DOHH2 (cell line): ENCODE measurements around the gene PCDHA13.
A peak's percentile ranks its signal among the peaks of the same experiment; 100 is the strongest.
"Not testable (repeated sequence)": the region's sequence is repeated elsewhere in the genome, so short reads cannot be mapped to it uniquely, and the experiment has no call there.

ENCODE experiments used
- H3F3A ChIP-seq: fragments of 200-600 bp; sonication (generic), shearing (Covaris generic); 2 replicates; pipeline ENCODE4 v1.6.0; 2016; ENCODE audit warnings: antibody characterized with exemption, mild to moderate bottlenecking; ENCODE audit not compliant: control insufficient read depth, insufficient read depth
- H3K27ac ChIP-seq: fragments of 200-600 bp; sonication (generic); 2 replicates; pipeline ENCODE4 v1.5.1; 2014; ENCODE audit warnings: low read depth, mild to moderate bottlenecking, low read length, moderate library complexity
- H3K27me3 ChIP-seq: fragments of 200-600 bp; sonication (generic); 2 replicates; pipeline ENCODE4 v1.6.1; 2014; ENCODE audit warnings: mild to moderate bottlenecking, low read length, mixed read lengths; ENCODE audit not compliant: control insufficient read depth
- H3K36me3 ChIP-seq: fragments of 200-600 bp; sonication (generic); 2 replicates; pipeline ENCODE4 v1.6.1; 2014; ENCODE audit warnings: mild to moderate bottlenecking, low read length, moderate library complexity, mixed read lengths; ENCODE audit not compliant: control insufficient read depth
- H3K4me1 ChIP-seq: fragments of 200-600 bp; sonication (generic); 2 replicates; pipeline ENCODE4 v1.6.1; 2014; ENCODE audit warnings: mild to moderate bottlenecking, low read length, mixed read lengths; ENCODE audit not compliant: control insufficient read depth
- H3K4me2 ChIP-seq: fragments of 200-600 bp; sonication (generic); 2 replicates; pipeline ENCODE4 v1.6.0; 2014; ENCODE audit warnings: mild to moderate bottlenecking, low read length, moderate library complexity
- H3K4me3 ChIP-seq: fragments of 200-600 bp; sonication (generic); 2 replicates; pipeline ENCODE4 v1.5.1; 2014; ENCODE audit warnings: mild to moderate bottlenecking, low read length, mixed read lengths
- H3K79me2 ChIP-seq: fragments of 200-600 bp; sonication (generic); 2 replicates; pipeline ENCODE4 v1.6.1; 2014; ENCODE audit warnings: mild to moderate bottlenecking, low read length, mixed read lengths; ENCODE audit not compliant: control insufficient read depth
- H3K9me2 ChIP-seq: fragments of 200-600 bp; sonication (generic); replicated peaks from 2 replicates; pipeline ENCODE4 v1.6.1; 2014; ENCODE audit warnings: mild to moderate bottlenecking, low read length, mixed read lengths; ENCODE audit not compliant: control insufficient read depth
- H3K9me3 ChIP-seq: fragments of 200-600 bp; sonication (generic); 2 replicates; pipeline ENCODE4 v1.6.1; 2014; ENCODE audit warnings: antibody characterized with exemption, low read length, mixed read lengths; ENCODE audit not compliant: control insufficient read depth, insufficient read depth
- H4K20me1 ChIP-seq: fragments of 200-600 bp; sonication (generic); 2 replicates; pipeline ENCODE4 v1.6.0; 2014; ENCODE audit warnings: low read depth, mild to moderate bottlenecking, antibody characterized with exemption, low read length, moderate library complexity; ENCODE audit not compliant: control insufficient read depth, insufficient read depth
- EZH2phosphoT487 ChIP-seq: fragments of 200-600 bp; sonication (generic); IDR thresholded peaks from 2 replicates; pipeline ENCODE4 v1.6.1; 2017; ENCODE audit warnings: borderline replicate concordance, mild to moderate bottlenecking, antibody characterized with exemption, low read length, moderate library complexity, mixed read lengths
- TF ChIP-seq, protein P1 (sequence below): fragments of 200-600 bp; sonication (generic); IDR thresholded peaks from one replicate; pipeline ENCODE4 v1.5.1; 2014; ENCODE audit warnings: antibody characterized with exemption, mild to moderate bottlenecking, low read depth, low read length; ENCODE audit not compliant: poor library complexity, severe bottlenecking

Gene PCDHA13

DNA sequence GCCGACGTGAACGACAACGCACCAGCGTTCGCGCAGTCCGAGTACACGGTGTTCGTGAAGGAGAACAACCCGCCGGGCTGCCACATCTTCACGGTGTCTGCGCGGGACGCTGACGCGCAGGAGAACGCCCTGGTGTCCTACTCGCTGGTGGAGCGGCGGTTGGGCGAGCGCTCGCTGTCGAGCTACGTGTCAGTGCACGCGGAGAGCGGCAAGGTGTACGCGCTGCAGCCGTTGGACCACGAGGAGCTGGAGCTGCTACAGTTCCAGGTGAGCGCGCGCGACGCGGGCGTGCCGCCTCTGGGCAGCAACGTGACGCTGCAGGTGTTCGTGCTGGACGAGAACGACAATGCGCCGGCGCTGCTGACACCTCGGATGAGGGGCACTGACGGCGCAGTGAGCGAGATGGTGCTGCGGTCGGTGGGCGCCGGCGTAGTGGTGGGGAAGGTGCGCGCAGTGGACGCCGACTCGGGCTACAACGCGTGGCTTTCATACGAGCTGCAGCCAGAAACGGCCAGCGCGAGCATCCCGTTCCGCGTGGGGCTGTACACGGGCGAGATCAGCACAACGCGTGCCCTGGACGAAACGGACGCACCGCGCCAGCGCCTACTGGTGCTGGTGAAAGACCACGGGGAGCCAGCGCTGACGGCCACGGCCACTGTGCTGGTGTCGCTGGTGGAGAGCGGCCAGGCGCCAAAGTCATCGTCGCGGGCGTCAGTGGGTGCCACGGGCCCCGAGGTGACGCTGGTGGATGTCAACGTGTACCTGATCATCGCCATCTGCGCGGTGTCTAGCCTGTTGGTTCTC lies 31.9 kb upstream of the PCDHA13 start:
- not testable (repeated sequence) for H3K4me3 ChIP-seq, H4K20me1 ChIP-seq, H3K9me3 ChIP-seq, H3K27me3 ChIP-seq, H3K36me3 ChIP-seq, H3K79me2 ChIP-seq, H3F3A ChIP-seq, H3K27ac ChIP-seq, H3K9me2 ChIP-seq, H3K4me1 ChIP-seq, H3K4me2 ChIP-seq

GRCh38 chr5:140855772-140856674 lies 25.9 kb upstream of the PCDHA13 start, which contains the start of gene PCDHA10:
Gene PCDHA10, plus strand, starts transcription at chr5:140855897. Its CDS starts 152 bp downstream, at chr5:140856049.
- H3K9me3 ChIP-seq = no peaks in the 10 kb centered on the region
- no peaks in the 10 kb centered on the region for H3F3A ChIP-seq
- no peak within 1 kb of the TSS for H3K4me2 ChIP-seq
- no peaks in the 10 kb centered on the region for H3K9me2 ChIP-seq
- no peaks in the 10 kb centered on the region for H3K4me1 ChIP-seq
- no peak within 1 kb of the TSS for H3K27ac ChIP-seq
- H3K4me3 ChIP-seq = no peak within 1 kb of the TSS
- no peaks in the 10 kb centered on the region for H3K27me3 ChIP-seq
- no peaks in the 10 kb centered on the region for H3K36me3 ChIP-seq
- no peak for TF ChIP-seq EZH2phosphoT487
- TF ChIP-seq, protein P1, sequence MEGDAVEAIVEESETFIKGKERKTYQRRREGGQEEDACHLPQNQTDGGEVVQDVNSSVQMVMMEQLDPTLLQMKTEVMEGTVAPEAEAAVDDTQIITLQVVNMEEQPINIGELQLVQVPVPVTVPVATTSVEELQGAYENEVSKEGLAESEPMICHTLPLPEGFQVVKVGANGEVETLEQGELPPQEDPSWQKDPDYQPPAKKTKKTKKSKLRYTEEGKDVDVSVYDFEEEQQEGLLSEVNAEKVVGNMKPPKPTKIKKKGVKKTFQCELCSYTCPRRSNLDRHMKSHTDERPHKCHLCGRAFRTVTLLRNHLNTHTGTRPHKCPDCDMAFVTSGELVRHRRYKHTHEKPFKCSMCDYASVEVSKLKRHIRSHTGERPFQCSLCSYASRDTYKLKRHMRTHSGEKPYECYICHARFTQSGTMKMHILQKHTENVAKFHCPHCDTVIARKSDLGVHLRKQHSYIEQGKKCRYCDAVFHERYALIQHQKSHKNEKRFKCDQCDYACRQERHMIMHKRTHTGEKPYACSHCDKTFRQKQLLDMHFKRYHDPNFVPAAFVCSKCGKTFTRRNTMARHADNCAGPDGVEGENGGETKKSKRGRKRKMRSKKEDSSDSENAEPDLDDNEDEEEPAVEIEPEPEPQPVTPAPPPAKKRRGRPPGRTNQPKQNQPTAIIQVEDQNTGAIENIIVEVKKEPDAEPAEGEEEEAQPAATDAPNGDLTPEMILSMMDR = peak; percentile 18
- H4K20me1 ChIP-seq = no peaks in the 10 kb centered on the region
- no peaks in the 10 kb centered on the region for H3K79me2 ChIP-seq

GRCh38 chr5:140857177-140857986 lies 24.5 kb upstream of the PCDHA13 start:
- Histone ChIP-seq H4K20me1 (no peaks in the 10 kb centered on the region), H3K4me2 (no peak overlapping the region), H3K9me2 (no peaks in the 10 kb centered on the region), H3K36me3 (no peaks in the 10 kb centered on the region), H3K4me3 (no peak overlapping the region), H3K79me2 (no peaks in the 10 kb centered on the region), H3K27ac (no peak overlapping the region), H3K27me3 (no peaks in the 10 kb centered on the region), H3K4me1 (no peaks in the 10 kb centered on the region), H3K9me3 (no peaks in the 10 kb centered on the region), H3F3A (no peaks in the 10 kb centered on the region)
- no peak for TF ChIP-seq EZH2phosphoT487
- TF ChIP-seq, protein P1 = no peak
